ENCODE results near the gene RILPL2.
"Not testable (repeated sequence)": the region's sequence is repeated elsewhere in the genome, so short reads cannot be mapped to it uniquely, and the experiment has no call there.

Gene RILPL2

GRCh38 chr12:123436017-123436964, at the start of gene RILPL2:
TSS of gene RILPL2 (minus strand) at chr12:123436684. CDS start at chr12:123436420, 264 bp downstream.
- DNase-seq, result peak; percentile 56

GRCh38 chr12:123485756-123486155, 49.3 kb upstream of the RILPL2 start:
- DNase-seq, result no peak

- DNase-seq, result no peak
Observed at GRCh38 chr12:123483602-123484248, 47.2 kb upstream of the RILPL2 start.

- DNase-seq, result no peak
Observed at GRCh38 chr12:123482876-123483275, 46.4 kb upstream of the RILPL2 start.

- not testable (repeated sequence) for DNase-seq
Observed at GRCh38 chr12:123481251-123481650, 44.8 kb upstream of the RILPL2 start.

- no peak for DNase-seq
Observed at GRCh38 chr12:123479442-123480180, 43.1 kb upstream of the RILPL2 start.

GRCh38 chr12:123478762-123479161, 42.3 kb upstream of the RILPL2 start:
- no peak for DNase-seq

- DNase-seq, result no peak
Observed at GRCh38 chr12:123478069-123478468, 41.6 kb upstream of the RILPL2 start.

GRCh38 chr12:123475246-123475703, 38.8 kb upstream of the RILPL2 start:
- no peak for DNase-seq

GRCh38 chr12:123474485-123475245, 38.2 kb upstream of the RILPL2 start:
- DNase-seq, result no peak

- no peak for DNase-seq
Observed at GRCh38 chr12:123472438-123472849, 36.0 kb upstream of the RILPL2 start.

- DNase-seq, result no peak
Observed at GRCh38 chr12:123471374-123472068, 35.0 kb upstream of the RILPL2 start.

- no peak for DNase-seq
Observed at GRCh38 chr12:123469978-123470377, 33.5 kb upstream of the RILPL2 start.

- DNase-seq, result peak; percentile 6
Observed at GRCh38 chr12:123468786-123469185, 32.3 kb upstream of the RILPL2 start.

- no peak for DNase-seq
Observed at GRCh38 chr12:123465084-123465483, 28.6 kb upstream of the RILPL2 start.

GRCh38 chr12:123463174-123463573, 26.7 kb upstream of the RILPL2 start:
- DNase-seq, result not testable (repeated sequence)

- peak; percentile 77 for DNase-seq
Observed at GRCh38 chr12:123457980-123458779, 21.7 kb upstream of the RILPL2 start, which contains the start of gene SNRNP35. TSS of gene SNRNP35 (plus strand) at chr12:123458139. CDS start at chr12:123465541, 7,402 bp downstream.

GRCh38 chr12:123453165-123453564, 16.7 kb upstream of the RILPL2 start:
- no peak for DNase-seq

- not testable (repeated sequence) for DNase-seq
Observed at GRCh38 chr12:123452276-123452550, 15.7 kb upstream of the RILPL2 start.

GRCh38 chr12:123450636-123451035, 14.2 kb upstream of the RILPL2 start:
- no peak for DNase-seq

- no peak for DNase-seq
Observed at GRCh38 chr12:123449856-123450255, 13.4 kb upstream of the RILPL2 start.
